ENCODE measurements around the gene CDC42BPB. TPM values are rescaled to one million over a fixed set of nuclear protein-coding genes. Genes with fewer than 3 reads are reported as not detected.

The CDC42BPB gene
- total and polyA plus RNA-seq, 2 of the 13 experiments (the other 11 are each of a cell fraction or from before 2014, with no cell fraction given): 19.7 to 32.3 TPM

GRCh38 chr14:102988054-102988453, 69.3 kb downstream of the CDC42BPB start (continued):
- TF ChIP-seq HNRNPK (IDR thresholded peaks at IDR 0.05; ENCODE audit: low read depth, low read length, poor library complexity, severe bottlenecking) (no peak), ZC3H13 (CRISPR knock-in tag; IDR thresholded peaks at IDR 0.05) (no peak), TBX2 (CRISPR knock-in tag; IDR thresholded peaks at IDR 0.05; ENCODE audit: borderline replicate concordance) (no peak), BRCA1 (CRISPR knock-in tag; IDR thresholded peaks at IDR 0.05) (no peak), ZNF563 (CRISPR knock-in tag; IDR thresholded peaks at IDR 0.05) (no peak), ARID3A (IDR thresholded peaks at IDR 0.05; ENCODE audit: low read depth, low read length) (no peak), ZNF17 (CRISPR knock-in tag; IDR thresholded peaks at IDR 0.05) (no peak), CREB3 (CRISPR knock-in tag; IDR thresholded peaks at IDR 0.05) (no peak), REXO4 (CRISPR knock-in tag; IDR thresholded peaks at IDR 0.05; ENCODE audit: borderline replicate concordance) (no peak), ZNF737 (CRISPR knock-in tag; IDR thresholded peaks at IDR 0.05; ENCODE audit: borderline replicate concordance) (no peak), KLF12 (CRISPR knock-in tag; IDR thresholded peaks at IDR 0.05; ENCODE audit: borderline replicate concordance) (no peak), ZNF263 (CRISPR knock-in tag; IDR thresholded peaks at IDR 0.05) (no peak)
